ENCODE data around the gene GNL1.
"Not testable (repeated sequence)": the region's sequence is repeated elsewhere in the genome, so short reads cannot be mapped to it uniquely, and the experiment has no call there.

Gene GNL1

GRCh38 chr6:30530014-30530413, 26.3 kb downstream of the GNL1 start:
- no peak for DNase-seq (ENCODE audit: extremely low spot score)
- ChIA-PET CTCF (interaction anchor here (0.6 to 1.6 kb wide), 5 partner anchors 10 to 673 kb away, joined by 3 to 8 read pairs (median 4); no protein-coding TSS in a partner anchor), POLR2A (no interaction called here)
- no peak for TF ChIP-seq L3MBTL2 (conservative IDR thresholded peaks at IDR 0.05)
- TF ChIP-seq NFRKB (IDR thresholded peaks at IDR 0.05) = no peak
- TF ChIP-seq LEF1 (IDR thresholded peaks at IDR 0.05; ENCODE audit: borderline replicate concordance) = no peak
- TF ChIP-seq ELF4 (IDR thresholded peaks at IDR 0.05) = no peak
- no peak for TF ChIP-seq ARNT (IDR thresholded peaks at IDR 0.05)
- no peak for TF ChIP-seq FOXA1 (IDR thresholded peaks at IDR 0.05)
- no peak for TF ChIP-seq BHLHE40 (IDR thresholded peaks at IDR 0.05; ENCODE audit: borderline replicate concordance)
- no peak for TF ChIP-seq TARDBP (IDR thresholded peaks at IDR 0.05)
- TF ChIP-seq FOXK2 (IDR thresholded peaks at IDR 0.05) = no peak
- no peak for TF ChIP-seq ZNF384 (IDR thresholded peaks at IDR 0.05)

- POLR2A ChIA-PET; DNase-seq (ENCODE audit: extremely low spot score): not testable (repeated sequence)
- CTCF ChIA-PET = interaction anchor here (0.6 to 1.6 kb wide), 5 partner anchors 11 to 674 kb away, joined by 3 to 8 read pairs (median 4); no protein-coding TSS in a partner anchor
Observed at GRCh38 chr6:30529349-30529875, 26.9 kb downstream of the GNL1 start.

GRCh38 chr6:30526444-30526843, 29.8 kb downstream of the GNL1 start:
- POLR2A ChIA-PET; DNase-seq (ENCODE audit: extremely low spot score): not testable (repeated sequence)
- CTCF ChIA-PET = interaction anchor here (0.6 kb wide), 1 partner anchor 553 kb away, joined by 3 read pairs; no protein-coding TSS in a partner anchor

GRCh38 chr6:30521952-30522351, 34.3 kb downstream of the GNL1 start:
- POLR2A ChIA-PET; CTCF ChIA-PET; DNase-seq (ENCODE audit: extremely low spot score): not testable (repeated sequence)

- DNase-seq (ENCODE audit: extremely low spot score); POLR2A ChIA-PET; CTCF ChIA-PET: not testable (repeated sequence)
Observed at GRCh38 chr6:30521082-30521481, 35.2 kb downstream of the GNL1 start.

GRCh38 chr6:30520522-30520921, 35.8 kb downstream of the GNL1 start:
- TF ChIP-seq HDGF (IDR thresholded peaks at IDR 0.05; ENCODE audit: borderline replicate concordance) = no peak
- no peak for TF ChIP-seq SUZ12 (IDR thresholded peaks at IDR 0.05)
- TF ChIP-seq ZNF384 (IDR thresholded peaks at IDR 0.05) = no peak
- TF ChIP-seq NFRKB (IDR thresholded peaks at IDR 0.05) = no peak
- no peak for TF ChIP-seq L3MBTL2 (conservative IDR thresholded peaks at IDR 0.05)
- no peak for TF ChIP-seq FOXM1 (IDR thresholded peaks at IDR 0.05; ENCODE audit: borderline replicate concordance)
- TF ChIP-seq BHLHE40 (IDR thresholded peaks at IDR 0.05; ENCODE audit: borderline replicate concordance) = no peak
- TF ChIP-seq PKNOX1 (IDR thresholded peaks at IDR 0.05) = no peak
- TF ChIP-seq TARDBP (IDR thresholded peaks at IDR 0.05) = no peak
- no peak for TF ChIP-seq CTBP1 (IDR thresholded peaks at IDR 0.05; ENCODE audit: borderline replicate concordance)
- ChIA-PET POLR2A (no interaction called here), CTCF (no interaction called here)
- DNase-seq (ENCODE audit: extremely low spot score) = no peak

- CTCF ChIA-PET; POLR2A ChIA-PET; DNase-seq (ENCODE audit: extremely low spot score): not testable (repeated sequence)
Observed at GRCh38 chr6:30518505-30519145, 37.7 kb downstream of the GNL1 start.

- CTCF ChIA-PET = interaction anchor here (0.6 kb wide), 1 partner anchor 72 kb away, joined by 3 read pairs; no protein-coding TSS in a partner anchor
- POLR2A ChIA-PET; DNase-seq (ENCODE audit: extremely low spot score): not testable (repeated sequence)
Observed at GRCh38 chr6:30517767-30518504, 38.4 kb downstream of the GNL1 start.

GRCh38 chr6:30516754-30517076, 39.6 kb downstream of the GNL1 start:
- CTCF ChIA-PET = interaction anchor here (0.6 kb wide), 1 partner anchor 16 kb away, joined by 3 read pairs; no protein-coding TSS in a partner anchor
- POLR2A ChIA-PET = interaction anchor here (0.6 to 1.9 kb wide), 4 partner anchors 11 to 41 kb away, joined by 3 to 7 read pairs (median 4); no protein-coding TSS in a partner anchor
- not testable (repeated sequence) for DNase-seq (ENCODE audit: extremely low spot score)
